ENCODE results near the gene KCTD16. TPM values are rescaled to one million over a fixed set of nuclear protein-coding genes. Genes with fewer than 3 reads are reported as not detected.
A peak's percentile ranks its signal among the peaks of the same experiment; 100 is the strongest.

KCTD16 gene
- total RNA-seq, 1 donor from 2014 or later = 16.1 TPM

DNA sequence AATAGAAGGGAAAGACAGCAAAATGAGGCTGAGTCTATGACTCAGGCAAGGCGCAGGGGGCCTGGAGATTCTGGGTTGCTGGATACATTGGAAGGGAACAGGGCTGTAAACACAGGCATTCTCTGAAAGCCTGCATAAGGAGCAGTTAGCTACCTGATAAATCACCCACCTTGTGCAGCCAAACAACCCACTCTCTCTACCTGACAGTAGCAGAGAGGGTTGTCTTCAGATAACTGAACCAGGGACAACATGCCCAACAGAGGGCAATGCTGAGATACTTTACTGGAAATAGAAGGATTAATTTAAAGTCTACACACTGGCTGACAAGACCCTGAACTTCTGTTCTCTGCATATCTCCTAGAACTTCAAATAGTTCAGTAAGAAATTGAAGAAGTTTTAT lies 161.6 kb downstream of the KCTD16 start:
- DNase-seq (ENCODE audit: low spot score) = no peak

DNA sequence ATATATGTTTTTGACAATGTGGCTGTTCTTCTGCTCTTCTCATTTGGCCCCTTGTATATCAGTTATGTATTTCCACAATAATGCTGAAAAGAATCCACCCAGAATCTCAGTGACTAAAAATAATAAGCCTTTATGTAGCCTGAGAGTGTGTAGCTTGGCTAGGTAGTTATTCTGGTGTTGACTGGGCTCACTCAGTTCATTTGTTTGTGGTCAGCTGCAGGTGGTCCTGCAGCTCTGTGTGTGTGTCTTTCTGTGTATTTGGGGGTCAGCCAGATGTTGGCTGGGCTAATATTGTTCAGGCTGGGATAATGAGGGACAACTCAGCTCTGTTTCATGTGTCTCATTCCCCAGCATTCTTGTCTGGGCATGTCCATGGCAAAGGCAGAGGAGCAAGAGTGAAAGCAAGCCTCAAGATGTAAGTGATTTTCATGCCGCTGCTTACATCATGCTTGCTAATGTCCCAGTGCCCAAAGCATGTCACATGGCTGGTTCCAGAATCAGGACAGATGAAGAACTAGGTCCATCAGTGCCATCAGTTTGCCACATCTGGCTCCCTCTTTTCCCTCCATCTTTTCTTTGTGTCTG lies 162.8 kb downstream of the KCTD16 start:
- DNase-seq (ENCODE audit: low spot score) = peak; percentile 33

DNA sequence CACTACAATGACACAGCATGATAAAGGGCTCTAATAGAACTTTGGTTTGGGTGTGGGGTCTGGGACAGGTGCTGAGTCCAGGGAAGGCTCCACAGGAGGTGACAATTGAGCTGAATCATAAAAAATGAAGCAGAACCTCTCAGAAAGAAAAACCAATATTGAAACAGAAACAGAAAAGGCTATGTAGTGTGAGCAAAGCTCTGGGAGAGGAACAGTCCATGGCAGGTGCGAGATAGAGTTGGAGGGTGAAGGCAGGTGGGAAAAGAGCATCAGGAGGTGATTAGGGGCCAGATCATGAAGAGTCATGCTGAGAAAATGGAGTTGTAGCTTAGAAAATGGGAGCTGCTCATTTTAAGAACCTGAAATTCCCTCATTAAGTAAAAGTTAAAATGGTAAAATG lies 164.9 kb downstream of the KCTD16 start:
- no peak for DNase-seq (ENCODE audit: low spot score)

DNA sequence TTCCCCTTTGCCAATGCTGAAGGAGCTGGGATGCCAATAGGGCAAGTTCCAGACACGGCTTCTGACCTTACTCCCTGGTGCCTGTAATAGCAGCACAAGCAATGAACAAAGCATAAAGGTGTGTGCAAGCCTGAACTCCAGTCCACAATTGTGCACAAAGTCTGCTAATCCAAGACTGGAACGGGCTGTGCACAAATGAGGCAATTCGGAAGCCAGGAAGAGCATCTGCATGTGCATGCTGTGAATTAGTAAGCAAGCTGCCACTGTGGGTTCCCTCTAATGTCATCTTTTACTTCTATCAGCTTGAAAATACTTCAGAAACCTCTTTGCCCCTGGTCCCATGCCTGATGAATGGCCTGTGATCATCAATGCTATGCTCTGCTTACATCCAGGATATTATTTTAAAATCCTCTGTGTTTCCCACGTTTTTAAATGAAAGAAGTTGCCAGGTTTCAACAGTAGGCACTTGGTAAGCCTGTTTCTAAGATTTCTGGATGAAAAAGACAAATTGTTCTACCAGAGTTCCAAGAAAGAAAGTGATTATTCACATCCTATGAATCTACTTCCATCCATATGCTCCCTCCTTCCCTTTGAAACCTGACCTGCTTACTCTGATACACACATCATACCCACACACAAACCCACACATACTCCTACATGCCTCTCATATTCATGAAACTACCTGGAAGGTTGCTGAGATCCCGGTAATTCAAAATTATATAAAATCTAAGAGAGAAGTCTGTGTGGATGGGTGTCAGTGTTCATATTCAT lies 165.7 kb downstream of the KCTD16 start:
- DNase-seq (ENCODE audit: low spot score) = no peak

DNA sequence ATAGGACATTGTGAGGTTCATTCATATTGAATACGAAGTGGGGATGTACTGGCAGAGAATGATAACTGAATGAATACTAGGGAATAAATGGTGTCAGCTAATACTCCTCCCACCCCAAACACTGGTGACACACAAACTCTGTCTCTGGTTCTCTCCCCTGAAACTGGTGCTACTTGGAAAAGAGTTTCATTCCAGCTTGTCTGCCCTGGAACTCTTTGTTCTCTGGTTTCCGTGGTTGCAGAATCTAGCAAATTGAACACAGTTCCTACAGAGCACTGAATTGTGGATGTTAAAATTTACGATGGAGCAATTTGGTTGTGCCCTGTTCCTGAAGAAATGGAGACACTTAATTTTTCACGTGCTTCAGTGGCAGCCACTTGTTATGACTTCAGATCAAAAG lies 181.7 kb downstream of the KCTD16 start:
- DNase-seq (ENCODE audit: low spot score) = peak; percentile 9

DNA sequence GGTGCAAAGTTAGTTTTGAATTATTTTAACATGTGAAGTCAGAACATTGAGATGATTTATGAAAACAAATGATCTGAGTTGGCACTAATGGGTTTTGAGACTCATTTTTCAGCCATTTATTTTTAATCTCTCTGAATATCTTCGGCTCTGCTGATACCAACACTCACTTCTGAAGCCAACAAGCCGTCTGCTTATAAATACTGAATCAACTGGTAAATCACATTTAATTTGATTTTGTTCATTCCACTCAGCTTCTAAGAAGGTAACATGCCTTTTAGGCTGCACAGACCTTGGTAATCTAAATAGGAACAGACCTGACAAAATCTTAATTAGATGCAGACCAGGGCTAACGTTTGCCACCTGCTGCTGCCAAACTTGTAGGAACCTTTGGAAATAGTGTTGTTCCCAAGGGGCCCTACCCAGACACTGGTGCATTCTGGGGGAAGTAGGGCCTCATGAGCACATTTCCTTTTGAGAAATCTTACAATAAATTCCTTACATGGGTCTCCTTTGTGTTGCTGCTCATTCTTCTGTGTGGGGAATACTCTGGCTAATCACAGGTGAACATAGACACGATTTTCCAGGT lies 182.2 kb downstream of the KCTD16 start:
- DNase-seq (ENCODE audit: low spot score) = no peak

DNA sequence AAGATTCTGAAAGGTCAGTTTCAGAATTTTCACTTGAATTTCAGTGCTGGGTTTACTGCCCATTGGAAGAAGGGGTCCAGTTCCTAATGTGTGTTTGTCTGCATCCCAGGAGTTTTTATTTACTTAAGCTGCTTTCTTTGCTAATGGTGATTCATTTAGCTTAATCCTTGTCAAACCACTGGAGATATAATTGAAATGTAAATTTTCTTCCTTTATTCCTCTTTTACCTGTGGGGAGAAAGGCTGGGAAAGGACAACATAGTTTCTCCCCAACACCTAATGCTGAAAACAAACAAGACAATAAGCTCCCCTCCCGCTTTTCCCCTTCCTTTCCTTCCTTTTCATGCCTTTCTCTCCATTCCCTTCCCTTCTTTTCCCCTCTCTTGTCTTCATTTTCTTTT lies 185.8 kb downstream of the KCTD16 start:
- no peak for DNase-seq (ENCODE audit: low spot score)

DNA sequence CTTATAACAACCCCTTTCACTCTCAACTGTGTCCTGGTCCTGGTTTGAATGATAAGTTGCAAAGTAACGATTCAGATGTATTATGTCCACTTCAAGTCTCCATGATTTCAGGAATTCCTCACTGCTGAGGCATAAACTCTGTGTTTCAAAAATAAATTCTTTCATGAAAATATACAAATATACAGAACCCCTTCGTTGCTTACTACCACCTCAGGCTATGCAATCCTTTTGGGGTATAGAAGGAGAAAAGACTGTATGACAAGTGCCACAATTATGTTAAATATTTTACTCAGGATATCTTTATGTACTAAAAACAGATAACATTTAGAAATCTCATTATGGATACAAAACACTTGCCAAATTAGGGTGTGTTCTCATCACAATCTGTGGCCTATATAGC lies 190.7 kb downstream of the KCTD16 start:
- no peak for DNase-seq (ENCODE audit: low spot score)

DNA sequence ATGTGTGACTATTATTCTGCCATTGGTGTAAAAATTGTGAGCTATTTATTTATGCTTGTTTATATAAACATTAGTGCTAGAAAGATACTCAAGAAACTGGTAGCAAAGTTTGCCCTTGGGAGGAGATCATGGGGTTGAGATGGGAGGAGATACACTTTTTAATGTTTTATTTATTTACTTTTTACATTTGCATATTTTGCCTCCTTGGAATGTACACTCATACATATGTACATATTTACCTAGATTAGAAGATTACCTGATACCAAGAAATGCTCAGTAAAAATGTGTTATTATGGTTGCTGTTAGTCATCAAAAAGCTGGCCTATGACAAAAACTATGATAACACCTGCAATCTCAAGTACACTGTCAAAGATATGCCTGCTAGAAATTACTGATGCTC lies 195.2 kb downstream of the KCTD16 start:
- no peak for DNase-seq (ENCODE audit: low spot score)

DNA sequence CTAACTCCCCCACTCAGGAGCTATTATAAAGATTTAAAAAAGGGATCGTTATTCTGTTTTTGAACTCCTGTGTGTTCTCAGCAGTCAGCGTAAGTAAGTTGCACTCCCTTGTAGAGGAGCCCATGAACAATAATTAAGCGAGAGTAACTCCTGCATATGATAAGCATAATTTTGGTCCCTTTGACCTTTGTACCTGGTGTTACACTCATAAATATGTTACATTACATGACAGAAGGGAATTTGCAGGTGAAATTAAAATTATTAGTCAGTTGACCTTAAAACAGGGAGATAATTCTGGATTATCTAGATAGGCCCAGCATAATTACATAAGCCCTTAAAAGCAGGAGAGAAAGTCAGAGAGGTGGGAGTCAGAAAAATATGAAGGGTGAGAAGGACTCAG lies 197.3 kb downstream of the KCTD16 start:
- no peak for DNase-seq (ENCODE audit: low spot score)

DNA sequence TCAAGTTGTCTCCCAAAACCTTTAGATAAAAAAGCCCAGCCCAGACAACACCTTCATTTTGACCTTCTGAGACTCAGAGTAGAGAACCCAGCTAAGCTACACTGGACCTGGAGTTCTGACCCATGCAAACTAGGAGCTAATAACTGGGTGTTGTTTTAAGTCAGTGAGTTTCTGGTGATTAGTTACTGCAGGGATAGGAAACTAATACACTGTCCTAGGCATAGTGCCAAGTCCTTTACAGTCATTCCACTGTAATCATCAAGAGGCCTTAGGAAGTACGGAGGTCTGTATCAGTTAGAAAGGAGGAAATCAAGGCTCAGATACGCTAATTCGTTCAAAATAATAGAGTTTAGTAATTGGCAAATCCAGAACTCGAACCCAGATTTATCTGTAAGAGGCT lies 197.9 kb downstream of the KCTD16 start:
- DNase-seq (ENCODE audit: low spot score) = peak; percentile 29

DNA sequence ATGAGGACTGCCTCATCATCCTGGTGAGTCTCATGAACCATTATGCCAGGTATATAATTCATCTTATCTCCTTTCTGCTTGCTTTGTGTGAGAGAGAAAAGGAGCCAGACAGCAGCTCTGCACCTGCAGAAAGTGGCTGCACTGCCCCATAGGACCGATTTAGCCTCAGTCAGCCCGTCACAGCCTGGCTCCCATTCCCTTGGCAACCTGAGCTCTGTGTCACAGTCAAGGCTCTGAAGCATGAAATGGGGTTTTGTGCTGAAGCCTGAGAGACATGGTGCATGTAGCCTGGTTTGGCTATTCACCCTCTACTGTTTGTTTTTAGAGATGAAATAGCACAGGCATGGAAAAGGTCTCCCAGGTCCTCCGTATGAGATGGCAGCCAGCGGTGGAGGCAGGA lies 198.3 kb downstream of the KCTD16 start:
- no peak for DNase-seq (ENCODE audit: low spot score)

DNA sequence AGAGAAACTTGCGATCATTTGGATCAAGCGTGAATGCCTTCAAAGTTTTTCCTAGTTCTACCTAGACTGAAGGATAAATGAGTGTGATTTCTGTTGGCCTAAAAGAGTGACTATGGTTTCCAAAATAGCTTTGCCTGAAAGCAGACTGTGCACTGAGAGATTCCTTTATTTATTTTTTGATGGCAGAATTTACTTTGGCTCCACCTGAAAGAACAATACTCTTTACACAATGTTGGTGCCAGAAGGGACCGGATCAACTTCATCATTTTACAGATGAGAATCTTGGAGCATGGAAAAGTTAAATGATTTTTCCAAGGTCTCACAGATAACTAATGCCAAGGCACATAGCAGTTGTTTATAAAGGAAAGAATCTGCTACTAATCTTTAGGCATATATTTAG lies 199.6 kb downstream of the KCTD16 start:
- no peak for DNase-seq (ENCODE audit: low spot score)

DNA sequence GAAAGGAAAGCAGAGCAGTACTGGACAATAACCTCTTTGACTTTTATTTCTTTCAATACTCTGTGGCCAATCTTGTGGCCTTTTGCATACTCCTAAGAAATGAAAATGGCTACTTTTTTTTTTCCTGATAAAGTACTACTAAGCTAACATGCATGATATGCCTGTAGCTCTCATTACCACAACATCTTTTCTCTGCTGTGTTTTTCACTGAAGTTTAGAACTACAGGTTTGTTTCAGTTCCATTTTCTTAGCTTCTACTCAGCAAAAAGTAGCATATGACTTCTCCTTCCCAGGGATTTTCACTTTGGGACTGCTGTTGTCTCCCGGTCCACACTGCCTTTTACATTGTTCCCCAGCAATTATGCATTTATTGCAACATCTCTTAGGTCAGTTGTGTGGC lies 204.0 kb downstream of the KCTD16 start:
- DNase-seq (ENCODE audit: low spot score) = no peak

DNA sequence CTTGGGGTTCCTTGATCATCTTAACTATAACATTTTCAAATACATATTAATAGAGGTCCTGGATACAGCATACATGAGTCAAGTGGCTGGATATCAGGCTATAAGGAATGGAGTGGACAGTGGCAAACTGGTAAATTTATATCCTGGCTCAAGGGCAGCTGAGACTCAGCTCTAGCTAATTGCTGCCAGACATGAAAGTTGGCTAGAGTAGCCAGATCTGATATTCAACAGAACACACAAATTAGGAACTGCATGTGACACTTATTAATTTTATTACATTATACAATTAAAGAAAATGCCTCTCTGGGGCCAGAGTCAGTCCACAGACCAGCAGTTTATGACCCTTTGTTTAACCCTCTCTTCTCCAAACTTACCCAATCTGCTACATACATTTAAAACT lies 206.5 kb downstream of the KCTD16 start:
- DNase-seq (ENCODE audit: low spot score) = no peak

DNA sequence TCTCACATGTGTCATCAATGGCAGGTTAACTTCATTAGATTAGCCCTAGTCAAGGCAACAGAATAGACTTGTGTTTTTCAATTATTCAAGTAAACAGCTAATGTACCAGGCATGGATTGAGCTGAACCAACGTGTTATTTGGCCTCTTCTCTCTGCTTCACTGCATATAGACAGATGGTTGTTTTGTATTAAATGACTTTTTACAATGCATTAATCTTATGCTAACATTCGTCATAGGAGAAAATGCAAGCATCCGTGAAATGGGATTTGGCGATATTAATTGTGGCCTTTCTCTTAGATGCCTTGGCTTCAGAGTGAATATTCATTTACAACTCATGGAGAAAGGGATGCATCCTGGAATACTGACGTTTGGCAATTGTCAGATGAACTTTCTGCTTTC lies 208.0 kb downstream of the KCTD16 start:
- no peak for DNase-seq (ENCODE audit: low spot score)

DNA sequence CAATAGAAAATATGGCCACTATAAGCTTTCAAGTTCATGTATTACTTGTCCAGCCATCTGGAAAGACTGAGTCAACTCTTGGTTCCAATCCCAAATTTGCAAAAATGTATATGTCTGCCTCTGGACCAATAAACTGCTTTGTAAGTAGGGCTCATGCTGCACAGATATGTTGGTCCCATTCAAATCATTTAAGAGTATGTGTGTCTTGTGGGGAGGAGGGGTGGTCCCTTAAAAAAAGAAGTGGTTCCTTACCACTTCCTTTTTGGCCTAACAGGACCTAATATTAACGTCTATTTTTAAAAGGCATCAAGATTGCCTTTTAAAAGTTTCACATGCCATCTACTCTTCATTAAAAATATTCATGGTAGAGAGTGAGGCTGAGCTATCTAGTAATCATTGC lies 214.9 kb downstream of the KCTD16 start:
- DNase-seq (ENCODE audit: low spot score) = no peak

DNA sequence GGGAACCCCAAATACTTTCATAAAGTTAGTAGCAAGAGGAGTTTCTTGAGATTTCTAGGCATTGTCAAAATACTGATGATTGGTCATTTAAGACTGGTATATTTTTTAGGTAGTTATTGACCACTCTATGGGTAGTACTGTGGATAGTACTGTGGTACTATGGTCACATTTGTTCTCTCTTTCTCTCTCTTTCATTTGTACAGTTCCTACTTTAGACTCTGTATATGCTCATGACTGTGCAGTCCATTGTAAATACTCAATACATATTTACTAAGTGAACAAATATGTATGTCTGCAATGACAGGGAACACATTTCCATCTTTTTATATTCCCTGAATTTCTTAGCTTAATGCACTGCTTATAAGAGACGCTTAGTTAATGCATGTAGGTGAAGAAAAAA lies 215.6 kb downstream of the KCTD16 start:
- no peak for DNase-seq (ENCODE audit: low spot score)

DNA sequence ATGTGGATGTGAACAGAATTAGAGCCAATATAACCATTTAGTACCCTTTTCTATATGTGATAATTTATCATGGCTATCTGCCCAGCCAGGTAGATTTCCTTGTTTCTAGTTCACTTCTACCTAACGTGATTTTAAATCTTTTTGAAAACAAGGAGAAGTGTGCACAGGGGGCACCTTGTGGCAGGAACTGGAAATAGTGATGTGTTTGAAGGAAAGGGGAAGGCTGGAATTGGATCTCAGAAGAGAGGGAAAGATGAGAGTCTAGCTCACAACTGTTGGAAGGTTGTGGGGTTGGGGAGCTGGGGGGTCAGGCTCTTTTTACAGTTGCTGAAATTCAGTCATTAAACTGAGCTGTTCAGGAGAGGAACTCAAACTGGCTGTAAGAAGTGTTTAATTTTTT lies 219.5 kb downstream of the KCTD16 start:
- DNase-seq (ENCODE audit: low spot score) = peak; percentile 3

DNA sequence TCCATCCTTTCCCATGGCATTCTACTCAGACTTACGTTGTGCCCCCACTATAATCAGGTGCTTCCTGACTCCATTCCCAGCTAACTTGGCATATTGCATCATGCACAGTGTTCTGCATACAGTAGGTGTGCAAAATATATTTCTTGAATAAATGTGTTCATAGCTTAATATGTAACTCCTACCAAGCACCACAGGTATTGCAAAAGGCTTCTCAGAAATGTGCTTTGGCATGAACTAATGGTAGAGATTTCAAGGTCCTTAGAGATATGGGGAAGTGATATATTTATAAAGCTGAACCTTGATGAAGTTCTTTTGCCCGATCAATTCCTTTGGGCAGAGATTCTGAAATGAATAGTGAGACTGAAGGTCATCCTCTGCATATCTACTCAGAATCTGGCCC lies 220.4 kb downstream of the KCTD16 start:
- DNase-seq (ENCODE audit: low spot score) = no peak

DNA sequence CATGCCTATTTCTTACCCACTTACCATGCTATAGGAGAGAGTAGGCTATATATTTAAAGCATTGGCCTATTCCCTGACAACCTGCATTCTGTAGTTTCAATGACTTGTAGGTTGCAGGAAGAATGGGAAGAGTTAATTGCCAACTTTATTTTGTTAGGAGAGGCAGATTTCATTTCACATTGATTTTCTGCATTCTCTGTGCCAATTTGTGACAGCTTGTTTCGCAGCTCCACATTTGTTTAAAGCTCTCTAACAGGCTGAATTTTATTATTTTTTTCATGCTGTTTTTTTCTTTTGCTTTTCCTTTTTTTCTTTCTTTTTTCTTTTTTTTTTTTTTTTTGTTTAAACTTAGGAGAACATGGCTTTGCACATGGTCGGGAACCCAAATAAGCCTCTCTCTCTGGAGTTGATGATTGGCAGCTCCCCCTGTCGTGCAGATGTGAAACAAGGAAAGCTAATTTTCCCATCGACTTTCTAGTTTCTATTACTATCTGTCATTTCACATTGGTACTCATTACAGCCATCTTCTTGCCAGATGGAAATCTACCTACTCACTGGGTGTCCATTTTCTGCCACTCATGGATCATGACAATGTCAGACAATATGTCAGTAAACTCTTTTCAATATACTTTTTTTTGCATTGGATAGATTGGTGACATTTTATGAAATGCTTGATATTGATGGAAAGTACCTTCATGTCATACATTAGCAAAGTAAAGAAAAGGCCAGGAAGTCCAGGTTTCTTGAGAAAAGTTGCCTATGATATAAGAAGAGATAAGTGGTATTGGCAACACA lies 223.2 kb downstream of the KCTD16 start:
- no peak for DNase-seq (ENCODE audit: low spot score)

DNA sequence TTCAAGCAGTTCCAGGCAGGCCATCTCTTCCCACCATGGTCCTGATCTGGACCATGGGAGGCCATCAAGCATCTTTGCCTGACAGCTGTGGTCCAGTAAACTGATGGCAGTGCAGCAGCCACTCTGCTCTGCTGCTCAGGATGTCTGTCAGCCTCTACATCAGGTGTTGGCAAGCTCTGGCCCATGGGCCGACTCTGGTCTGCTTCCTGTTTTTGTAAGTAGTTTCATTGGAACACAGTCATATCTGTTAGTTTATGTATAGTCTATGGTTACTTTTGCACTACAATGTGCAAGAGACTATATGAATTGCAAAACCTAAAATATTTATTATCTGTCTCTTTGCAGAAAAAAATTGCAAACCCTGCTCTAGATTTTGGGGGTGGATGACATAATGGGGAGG lies 225.0 kb downstream of the KCTD16 start:
- DNase-seq (ENCODE audit: low spot score) = no peak

DNA sequence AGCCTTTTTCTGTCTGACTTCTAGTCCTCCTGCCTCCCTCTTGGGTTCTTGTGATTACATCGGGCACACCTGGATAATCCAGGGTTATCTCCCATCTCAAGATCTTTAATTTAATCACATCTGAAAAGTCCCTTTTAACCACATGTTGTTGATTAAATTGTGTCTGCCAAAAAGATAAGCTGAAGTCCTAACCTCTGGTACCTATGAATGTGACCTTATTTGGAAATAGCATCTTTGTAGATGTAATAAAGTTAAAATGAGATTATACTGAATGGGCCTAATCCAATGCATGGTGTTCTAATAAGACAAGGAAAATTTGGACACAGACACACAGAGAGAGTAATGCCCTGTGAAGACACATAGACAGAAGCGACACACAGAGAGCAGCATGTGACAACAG lies 232.4 kb downstream of the KCTD16 start:
- no peak for DNase-seq (ENCODE audit: low spot score)
